Hepatocyte (in vitro differentiated cells): ENCODE data around the gene PIGV.

ENCODE experiments used
- EZH2 ChIP-seq: fragments of 200-600 bp; sonication (generic); IDR thresholded peaks from 2 replicates; pipeline ENCODE4 v1.6.1; 2016; ENCODE audit warnings: antibody characterized with exemption, mild to moderate bottlenecking, borderline replicate concordance
- EZH2phosphoT487 ChIP-seq: fragments of 200-600 bp; sonication (generic); IDR thresholded peaks from one replicate; pipeline ENCODE4 v1.6.1; 2018; ENCODE audit warnings: antibody characterized with exemption, mild to moderate bottlenecking, low read depth, moderate library complexity; ENCODE audit not compliant: unreplicated experiment, severe bottlenecking
- TF ChIP-seq, protein P1 (sequence below): fragments of 200-600 bp; sonication (generic); IDR thresholded peaks from 2 replicates; pipeline ENCODE4 v1.5.1; 2016; ENCODE audit warnings: antibody characterized with exemption, mild to moderate bottlenecking; ENCODE audit not compliant: poor library complexity

GRCh38 chr1:26740023-26740634 lies 47.6 kb upstream of the PIGV start:
- TF ChIP-seq, protein P1, sequence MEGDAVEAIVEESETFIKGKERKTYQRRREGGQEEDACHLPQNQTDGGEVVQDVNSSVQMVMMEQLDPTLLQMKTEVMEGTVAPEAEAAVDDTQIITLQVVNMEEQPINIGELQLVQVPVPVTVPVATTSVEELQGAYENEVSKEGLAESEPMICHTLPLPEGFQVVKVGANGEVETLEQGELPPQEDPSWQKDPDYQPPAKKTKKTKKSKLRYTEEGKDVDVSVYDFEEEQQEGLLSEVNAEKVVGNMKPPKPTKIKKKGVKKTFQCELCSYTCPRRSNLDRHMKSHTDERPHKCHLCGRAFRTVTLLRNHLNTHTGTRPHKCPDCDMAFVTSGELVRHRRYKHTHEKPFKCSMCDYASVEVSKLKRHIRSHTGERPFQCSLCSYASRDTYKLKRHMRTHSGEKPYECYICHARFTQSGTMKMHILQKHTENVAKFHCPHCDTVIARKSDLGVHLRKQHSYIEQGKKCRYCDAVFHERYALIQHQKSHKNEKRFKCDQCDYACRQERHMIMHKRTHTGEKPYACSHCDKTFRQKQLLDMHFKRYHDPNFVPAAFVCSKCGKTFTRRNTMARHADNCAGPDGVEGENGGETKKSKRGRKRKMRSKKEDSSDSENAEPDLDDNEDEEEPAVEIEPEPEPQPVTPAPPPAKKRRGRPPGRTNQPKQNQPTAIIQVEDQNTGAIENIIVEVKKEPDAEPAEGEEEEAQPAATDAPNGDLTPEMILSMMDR: no peak
- TF ChIP-seq EZH2phosphoT487 (no peak), EZH2 (no peak)
